SK-N-SH treated with all-trans-retinoic acid at 6 μM for 48 hours (cell line): Measurements from ENCODE around the gene MGMT.

Experiments used
- ATAC-seq: fragments of 200-7000 bp; cut with Tn5 transposase; 3 replicates; pipeline ENCODE4 v1.9.1; 2020; ENCODE audit warnings: mild to moderate bottlenecking, moderate library complexity
- ARNTL ChIP-seq: fragments of 450-650 bp; formaldehyde crosslinking; IDR thresholded peaks from 2 replicates; pipeline ENCODE4 v1.5.0; 2020; ENCODE audit warnings: low read depth, mild to moderate bottlenecking, moderate library complexity, borderline replicate concordance
- BACH2 ChIP-seq: fragments of 250-450 bp; sonication (Bioruptor Pico); IDR thresholded peaks from 2 replicates; pipeline ENCODE4 v1.9.0; 2021; ENCODE audit warnings: mild to moderate bottlenecking, borderline replicate concordance
- CSDC2 ChIP-seq: fragments of 250-450 bp; sonication (Bioruptor Pico); IDR thresholded peaks from 2 replicates; pipeline ENCODE4 v1.5.0; 2020; ENCODE audit warnings: mild to moderate bottlenecking, moderate library complexity
- ESRRG ChIP-seq: fragments of 250-450 bp; sonication (Bioruptor Pico); IDR thresholded peaks from 2 replicates; pipeline ENCODE4 v1.6.1; 2021; ENCODE audit warnings: mild to moderate bottlenecking
- GLIS3 ChIP-seq: fragments of 250-450 bp; sonication (Bioruptor Pico); IDR thresholded peaks from 2 replicates; pipeline ENCODE4 v1.5.0; 2020; ENCODE audit warnings: mild to moderate bottlenecking, moderate library complexity
- ISL1 ChIP-seq: fragments of 250-450 bp; sonication (Bioruptor Pico); IDR thresholded peaks from 2 replicates; pipeline ENCODE4 v2.1.2; 2022; ENCODE audit warnings: mild to moderate bottlenecking, moderate library complexity
- OSR1 ChIP-seq: fragments of 250-450 bp; sonication (Bioruptor Pico); IDR thresholded peaks from 2 replicates; pipeline ENCODE4 v1.8.0; 2022; ENCODE audit warnings: moderate library complexity, mild to moderate bottlenecking, inconsistent platforms
- PPARA ChIP-seq: fragments of 250-450 bp; sonication (Bioruptor Pico); IDR thresholded peaks from 2 replicates; pipeline ENCODE4 v1.5.0; 2020; ENCODE audit warnings: mild to moderate bottlenecking, borderline replicate concordance
- RARB ChIP-seq: fragments of 250-450 bp; sonication (Bioruptor Pico); IDR thresholded peaks from 2 replicates; pipeline ENCODE4 v1.8.0; 2021; ENCODE audit warnings: mild to moderate bottlenecking, moderate library complexity
- SNAI2 ChIP-seq: fragments of 250-450 bp; sonication (Bioruptor Pico); IDR thresholded peaks from 2 replicates; pipeline ENCODE4 v1.5.0; 2020; ENCODE audit warnings: mild to moderate bottlenecking, moderate library complexity
- TCF4 ChIP-seq: fragments of 250-450 bp; sonication (Bioruptor Pico); IDR thresholded peaks from 2 replicates; pipeline ENCODE4 v1.8.0; 2021; ENCODE audit warnings: mild to moderate bottlenecking, moderate library complexity, borderline replicate concordance
- TOX ChIP-seq: fragments of 250-450 bp; sonication (Bioruptor Pico); IDR thresholded peaks from 2 replicates; pipeline ENCODE4 v1.8.0; 2021; ENCODE audit warnings: mild to moderate bottlenecking, moderate library complexity, borderline replicate concordance
- ZC3H10 ChIP-seq: fragments of 250-450 bp; sonication (Bioruptor Pico); IDR thresholded peaks from 2 replicates; pipeline ENCODE4 v1.5.1; 2021; ENCODE audit warnings: mild to moderate bottlenecking, moderate library complexity
- ZFP3 ChIP-seq: fragments of 250-450 bp; sonication (Bioruptor Pico); IDR thresholded peaks from 2 replicates; pipeline ENCODE4 v1.5.0; 2020; ENCODE audit warnings: mild to moderate bottlenecking, moderate library complexity
- ZNF565 ChIP-seq: fragments of 450-650 bp; formaldehyde crosslinking; conservative IDR thresholded peaks from 2 replicates; pipeline ENCODE4 v1.5.0; 2020; ENCODE audit warnings: low read depth, mild to moderate bottlenecking, moderate library complexity
- ZNF70 ChIP-seq: fragments of 450-650 bp; formaldehyde crosslinking; IDR thresholded peaks from 2 replicates; pipeline ENCODE4 v1.5.0; 2020; ENCODE audit warnings: mild to moderate bottlenecking, moderate library complexity
- ZNF8 ChIP-seq: fragments of 450-650 bp; formaldehyde crosslinking; IDR thresholded peaks from 2 replicates; pipeline ENCODE4 v1.5.0; 2020; ENCODE audit warnings: mild to moderate bottlenecking, moderate library complexity
- TF ChIP-seq, protein P1 (sequence below): fragments of 250-450 bp; sonication (Bioruptor Pico); IDR thresholded peaks from 2 replicates; pipeline ENCODE4 v1.8.0; 2020; ENCODE audit warnings: mild to moderate bottlenecking, moderate library complexity, borderline replicate concordance
- TF ChIP-seq, protein P2 (sequence below): fragments of 250-450 bp; sonication (Bioruptor Pico); IDR thresholded peaks from 2 replicates; pipeline ENCODE4 v1.5.1; 2020; ENCODE audit warnings: low read depth, mild to moderate bottlenecking, moderate library complexity
- TF ChIP-seq, protein P3 (sequence below): fragments of 250-450 bp; sonication (Bioruptor Pico); IDR thresholded peaks from 2 replicates; pipeline ENCODE4 v1.5.1; 2021; ENCODE audit warnings: mild to moderate bottlenecking, moderate library complexity
- TF ChIP-seq, protein P4 (sequence below): fragments of 250-450 bp; sonication (Bioruptor Pico); IDR thresholded peaks from 2 replicates; pipeline ENCODE4 v1.5.0; 2020; ENCODE audit warnings: mild to moderate bottlenecking, moderate library complexity

Gene MGMT

DNA sequence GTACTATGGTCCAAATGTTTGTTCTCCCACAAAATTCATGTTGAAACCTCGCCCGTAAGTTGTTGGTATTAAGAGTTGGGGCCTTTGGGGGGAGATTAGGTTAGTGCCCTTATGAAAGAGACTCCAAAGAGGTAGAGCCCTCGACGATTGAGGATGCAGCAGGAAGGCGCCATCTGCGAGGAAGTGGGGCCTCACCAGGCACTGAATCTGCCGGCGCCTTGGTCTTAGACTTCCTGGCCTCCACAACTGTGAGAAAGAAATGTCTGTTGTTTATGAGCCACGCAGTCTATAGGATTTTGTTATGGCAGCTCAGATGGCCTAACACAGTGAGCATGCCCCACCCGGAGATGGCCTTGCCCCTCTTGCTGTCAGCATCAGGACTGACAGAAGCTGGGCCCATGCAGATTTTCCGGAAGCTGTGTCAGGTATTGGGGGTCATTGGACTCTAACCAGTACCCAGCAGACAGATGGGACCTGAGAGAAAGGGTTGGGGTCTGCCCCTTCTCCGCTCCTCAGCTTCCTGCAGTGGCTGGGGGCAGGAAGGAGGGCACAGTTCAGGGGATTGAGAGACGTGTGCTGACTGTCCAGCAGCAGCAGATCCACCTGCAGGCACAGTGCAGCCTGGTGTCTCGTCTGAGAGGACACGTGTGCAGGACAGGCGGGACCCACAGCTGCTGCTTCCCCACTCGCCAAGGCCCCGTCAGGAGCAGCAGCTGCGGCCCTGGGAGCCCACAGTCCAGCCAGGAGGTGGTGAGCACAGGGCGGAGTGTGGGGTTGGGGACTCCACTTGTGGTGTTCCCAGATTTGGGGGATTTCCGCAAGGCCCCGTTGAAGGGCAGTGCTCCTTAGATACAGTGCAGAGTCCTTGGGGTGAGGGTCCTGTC lies 47.8 kb downstream of the MGMT start:
- TF ChIP-seq, protein P1, sequence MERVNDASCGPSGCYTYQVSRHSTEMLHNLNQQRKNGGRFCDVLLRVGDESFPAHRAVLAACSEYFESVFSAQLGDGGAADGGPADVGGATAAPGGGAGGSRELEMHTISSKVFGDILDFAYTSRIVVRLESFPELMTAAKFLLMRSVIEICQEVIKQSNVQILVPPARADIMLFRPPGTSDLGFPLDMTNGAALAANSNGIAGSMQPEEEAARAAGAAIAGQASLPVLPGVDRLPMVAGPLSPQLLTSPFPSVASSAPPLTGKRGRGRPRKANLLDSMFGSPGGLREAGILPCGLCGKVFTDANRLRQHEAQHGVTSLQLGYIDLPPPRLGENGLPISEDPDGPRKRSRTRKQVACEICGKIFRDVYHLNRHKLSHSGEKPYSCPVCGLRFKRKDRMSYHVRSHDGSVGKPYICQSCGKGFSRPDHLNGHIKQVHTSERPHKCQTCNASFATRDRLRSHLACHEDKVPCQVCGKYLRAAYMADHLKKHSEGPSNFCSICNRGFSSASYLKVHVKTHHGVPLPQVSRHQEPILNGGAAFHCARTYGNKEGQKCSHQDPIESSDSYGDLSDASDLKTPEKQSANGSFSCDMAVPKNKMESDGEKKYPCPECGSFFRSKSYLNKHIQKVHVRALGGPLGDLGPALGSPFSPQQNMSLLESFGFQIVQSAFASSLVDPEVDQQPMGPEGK (CRISPR knock-in tag): no peak
- no peak for TF ChIP-seq ZFP3 (CRISPR knock-in tag)
- no peak for TF ChIP-seq ZNF8
- no peak for TF ChIP-seq ISL1 (CRISPR knock-in tag)
- no peak for TF ChIP-seq TOX (CRISPR knock-in tag)

DNA sequence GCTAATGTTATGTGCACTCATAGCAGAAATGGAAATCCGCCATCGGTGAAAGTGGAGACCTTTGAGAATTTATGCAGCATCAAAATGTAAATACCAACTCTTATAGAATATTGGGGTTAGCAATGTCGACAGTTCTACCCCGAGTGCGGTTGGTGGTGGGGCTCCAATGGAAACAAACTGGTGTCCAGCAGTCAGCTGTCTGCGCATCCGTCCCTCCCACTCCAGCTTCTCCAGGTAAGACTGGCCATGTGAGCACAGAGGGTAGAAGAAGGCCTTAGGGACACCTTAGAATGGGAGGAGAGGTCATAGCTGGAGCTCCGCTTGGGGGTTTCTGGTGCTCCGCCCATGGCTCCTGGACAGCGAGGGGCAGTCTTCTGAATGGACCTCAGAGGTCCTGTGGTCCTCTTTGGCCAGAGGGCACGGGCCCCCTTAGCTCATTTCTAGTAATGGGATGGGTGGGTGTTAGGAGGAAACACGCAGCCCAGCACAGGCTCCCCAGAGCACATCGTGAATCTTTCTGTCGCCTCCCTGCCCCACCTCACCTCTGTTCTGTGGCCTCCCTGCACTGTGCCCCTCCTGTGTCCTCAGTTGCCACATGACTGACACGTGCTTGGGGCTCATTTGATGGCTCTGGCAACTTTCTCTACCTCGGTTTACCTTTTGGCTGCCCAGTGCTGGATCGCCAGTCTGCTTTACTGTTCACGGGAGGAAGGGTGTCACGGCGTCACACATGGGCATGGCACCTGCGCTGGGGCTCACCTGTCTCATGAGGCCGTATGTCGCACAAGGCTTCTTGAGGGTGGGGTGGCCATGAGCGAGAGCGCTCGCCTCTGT lies 50.0 kb downstream of the MGMT start:
- ATAC-seq: no peak
- TF ChIP-seq GLIS3 (CRISPR knock-in tag): no peak
- TF ChIP-seq, protein P2, sequence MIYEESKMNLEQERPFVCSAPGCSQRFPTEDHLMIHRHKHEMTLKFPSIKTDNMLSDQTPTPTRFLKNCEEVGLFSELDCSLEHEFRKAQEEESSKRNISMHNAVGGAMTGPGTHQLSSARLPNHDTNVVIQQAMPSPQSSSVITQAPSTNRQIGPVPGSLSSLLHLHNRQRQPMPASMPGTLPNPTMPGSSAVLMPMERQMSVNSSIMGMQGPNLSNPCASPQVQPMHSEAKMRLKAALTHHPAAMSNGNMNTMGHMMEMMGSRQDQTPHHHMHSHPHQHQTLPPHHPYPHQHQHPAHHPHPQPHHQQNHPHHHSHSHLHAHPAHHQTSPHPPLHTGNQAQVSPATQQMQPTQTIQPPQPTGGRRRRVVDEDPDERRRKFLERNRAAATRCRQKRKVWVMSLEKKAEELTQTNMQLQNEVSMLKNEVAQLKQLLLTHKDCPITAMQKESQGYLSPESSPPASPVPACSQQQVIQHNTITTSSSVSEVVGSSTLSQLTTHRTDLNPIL (CRISPR knock-in tag): no peak
- TF ChIP-seq ISL1 (CRISPR knock-in tag): no peak
- no peak for TF ChIP-seq ESRRG (CRISPR knock-in tag)
- no peak for TF ChIP-seq ZC3H10
- no peak for TF ChIP-seq ZNF8
- TF ChIP-seq, protein P1 (CRISPR knock-in tag): no peak
- TF ChIP-seq, protein P3, sequence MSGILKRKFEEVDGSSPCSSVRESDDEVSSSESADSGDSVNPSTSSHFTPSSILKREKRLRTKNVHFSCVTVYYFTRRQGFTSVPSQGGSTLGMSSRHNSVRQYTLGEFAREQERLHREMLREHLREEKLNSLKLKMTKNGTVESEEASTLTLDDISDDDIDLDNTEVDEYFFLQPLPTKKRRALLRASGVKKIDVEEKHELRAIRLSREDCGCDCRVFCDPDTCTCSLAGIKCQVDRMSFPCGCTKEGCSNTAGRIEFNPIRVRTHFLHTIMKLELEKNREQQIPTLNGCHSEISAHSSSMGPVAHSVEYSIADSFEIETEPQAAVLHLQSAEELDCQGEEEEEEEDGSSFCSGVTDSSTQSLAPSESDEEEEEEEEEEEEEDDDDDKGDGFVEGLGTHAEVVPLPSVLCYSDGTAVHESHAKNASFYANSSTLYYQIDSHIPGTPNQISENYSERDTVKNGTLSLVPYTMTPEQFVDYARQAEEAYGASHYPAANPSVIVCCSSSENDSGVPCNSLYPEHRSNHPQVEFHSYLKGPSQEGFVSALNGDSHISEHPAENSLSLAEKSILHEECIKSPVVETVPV (CRISPR knock-in tag): no peak
- TF ChIP-seq ARNTL (CRISPR knock-in tag): no peak
- TF ChIP-seq ZNF565 (CRISPR knock-in tag): no peak
- TF ChIP-seq TCF4 (CRISPR knock-in tag): no peak
- TF ChIP-seq, all 23 proteins: peak for 0

More for the DNA sequence above, 47.8 kb downstream of the MGMT start:
- ATAC-seq: no peak

DNA sequence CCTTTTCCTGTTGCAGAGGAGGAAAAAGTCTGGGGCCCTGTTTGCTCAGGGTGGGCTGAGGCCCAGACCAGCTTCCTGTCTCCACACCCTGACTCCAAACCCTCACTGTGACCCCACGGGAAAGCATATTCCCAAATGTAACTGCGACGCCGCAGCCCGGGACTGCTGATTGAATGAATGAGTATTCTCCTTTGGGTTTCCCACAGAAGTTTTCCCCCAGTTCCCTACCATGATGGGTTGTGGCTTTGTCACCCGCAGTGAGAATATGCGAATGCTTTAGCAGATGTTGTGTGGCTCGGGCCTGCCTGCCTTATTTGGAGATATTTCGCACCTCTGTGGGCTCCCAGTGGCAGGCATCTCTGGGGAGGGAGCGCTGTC lies 50.6 kb downstream of the MGMT start:
- no peak for ATAC-seq
- TF ChIP-seq CSDC2 (no peak), SNAI2 (CRISPR knock-in tag) (no peak), ZNF70 (CRISPR knock-in tag) (no peak), ARNTL (CRISPR knock-in tag) (no peak), PPARA (CRISPR knock-in tag) (no peak), ZNF8 (no peak), BACH2 (CRISPR knock-in tag) (no peak), OSR1 (CRISPR knock-in tag) (no peak), RARB (CRISPR knock-in tag) (no peak), TCF4 (CRISPR knock-in tag) (no peak), ZC3H10 (no peak), ISL1 (CRISPR knock-in tag) (no peak), ESRRG (CRISPR knock-in tag) (no peak), ZFP3 (CRISPR knock-in tag) (no peak), GLIS3 (CRISPR knock-in tag) (no peak)
- TF ChIP-seq, protein P2 (CRISPR knock-in tag): no peak
- TF ChIP-seq, protein P4, sequence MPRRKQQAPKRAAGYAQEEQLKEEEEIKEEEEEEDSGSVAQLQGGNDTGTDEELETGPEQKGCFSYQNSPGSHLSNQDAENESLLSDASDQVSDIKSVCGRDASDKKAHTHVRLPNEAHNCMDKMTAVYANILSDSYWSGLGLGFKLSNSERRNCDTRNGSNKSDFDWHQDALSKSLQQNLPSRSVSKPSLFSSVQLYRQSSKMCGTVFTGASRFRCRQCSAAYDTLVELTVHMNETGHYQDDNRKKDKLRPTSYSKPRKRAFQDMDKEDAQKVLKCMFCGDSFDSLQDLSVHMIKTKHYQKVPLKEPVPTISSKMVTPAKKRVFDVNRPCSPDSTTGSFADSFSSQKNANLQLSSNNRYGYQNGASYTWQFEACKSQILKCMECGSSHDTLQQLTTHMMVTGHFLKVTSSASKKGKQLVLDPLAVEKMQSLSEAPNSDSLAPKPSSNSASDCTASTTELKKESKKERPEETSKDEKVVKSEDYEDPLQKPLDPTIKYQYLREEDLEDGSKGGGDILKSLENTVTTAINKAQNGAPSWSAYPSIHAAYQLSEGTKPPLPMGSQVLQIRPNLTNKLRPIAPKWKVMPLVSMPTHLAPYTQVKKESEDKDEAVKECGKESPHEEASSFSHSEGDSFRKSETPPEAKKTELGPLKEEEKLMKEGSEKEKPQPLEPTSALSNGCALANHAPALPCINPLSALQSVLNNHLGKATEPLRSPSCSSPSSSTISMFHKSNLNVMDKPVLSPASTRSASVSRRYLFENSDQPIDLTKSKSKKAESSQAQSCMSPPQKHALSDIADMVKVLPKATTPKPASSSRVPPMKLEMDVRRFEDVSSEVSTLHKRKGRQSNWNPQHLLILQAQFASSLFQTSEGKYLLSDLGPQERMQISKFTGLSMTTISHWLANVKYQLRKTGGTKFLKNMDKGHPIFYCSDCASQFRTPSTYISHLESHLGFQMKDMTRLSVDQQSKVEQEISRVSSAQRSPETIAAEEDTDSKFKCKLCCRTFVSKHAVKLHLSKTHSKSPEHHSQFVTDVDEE (CRISPR knock-in tag): no peak
- TF ChIP-seq, protein P1 (CRISPR knock-in tag): no peak
